NCI-H1048 (cell line): ENCODE results near the gene ZNF311.
"Not testable (repeated sequence)": the region's sequence is repeated elsewhere in the genome, so short reads cannot be mapped to it uniquely, and the experiment has no call there.

Experiments used
- DNase-seq: peaks from one replicate; lab custom pipeline; 2025; lab: John Stamatoyannopoulos, UW

Gene ZNF311

DNA sequence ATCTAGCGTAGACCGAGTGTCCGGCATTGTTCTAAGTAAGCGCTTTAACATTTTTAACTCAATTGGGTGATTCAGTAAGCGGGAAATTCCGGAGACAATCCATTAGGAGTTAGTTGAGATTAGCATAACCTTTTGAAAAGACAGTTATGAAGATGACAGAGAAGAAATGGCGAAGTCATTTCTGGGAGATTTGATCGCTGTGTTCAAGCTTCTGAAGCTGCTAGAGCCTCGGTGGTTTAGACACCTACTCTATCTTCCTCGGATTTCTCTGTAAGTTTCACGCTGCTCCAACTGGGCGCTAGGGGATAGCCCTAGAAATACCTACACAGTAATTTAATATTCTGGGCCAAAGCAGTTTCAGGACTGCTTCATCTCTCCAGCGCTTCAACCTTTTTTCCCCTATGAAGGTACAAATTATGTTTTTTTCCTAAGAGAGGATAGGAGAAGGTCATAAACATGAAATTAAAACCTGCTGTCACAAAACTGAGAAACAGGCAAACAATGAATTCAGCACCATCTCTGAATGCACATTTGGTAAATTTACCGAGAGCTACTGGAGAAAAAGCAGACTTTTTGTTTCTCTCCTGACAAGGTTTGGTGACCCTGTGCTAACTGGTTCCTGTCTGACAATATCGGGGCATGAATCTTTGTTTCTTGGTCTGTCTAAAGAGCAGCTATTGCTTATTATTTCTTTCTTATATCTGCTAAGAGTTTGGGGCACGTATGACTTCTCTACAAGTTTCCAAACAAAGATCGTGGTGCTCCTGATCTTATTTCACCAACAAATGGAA, 22.4 kb downstream of the ZNF311 start:
- no peak for DNase-seq

GRCh38 chr6:28981833-28982475, 23.2 kb downstream of the ZNF311 start:
- no peak for DNase-seq

GRCh38 chr6:28981431-28981832, 23.7 kb downstream of the ZNF311 start:
- no peak for DNase-seq

DNA sequence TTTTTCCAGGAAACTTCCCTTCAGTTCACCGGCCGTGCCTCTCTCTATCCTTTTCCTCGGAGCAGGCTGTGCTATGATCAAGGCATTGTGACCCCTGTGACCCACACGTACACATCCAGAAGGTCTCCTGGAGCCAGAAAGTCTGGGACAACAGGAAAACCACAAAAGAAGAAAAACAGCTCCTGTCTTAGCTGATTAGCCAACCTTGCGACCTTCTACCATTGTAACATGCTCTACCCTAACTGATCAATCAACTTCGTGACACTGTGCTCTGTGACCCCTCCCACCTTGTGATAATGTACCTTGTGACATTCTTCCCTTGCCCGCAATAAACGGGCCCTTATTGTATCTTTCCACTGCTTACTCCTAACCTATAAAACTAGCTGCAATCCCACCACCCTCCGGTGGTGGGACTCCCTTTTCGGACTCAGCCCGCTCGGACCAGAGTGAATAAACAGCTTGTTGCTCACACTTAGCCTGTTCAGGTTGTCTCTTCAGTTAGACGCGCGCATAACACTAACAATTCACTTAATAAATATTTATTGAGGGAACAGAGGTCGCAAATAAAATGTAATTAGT, 24.2 kb downstream of the ZNF311 start:
- DNase-seq, result no peak

DNA sequence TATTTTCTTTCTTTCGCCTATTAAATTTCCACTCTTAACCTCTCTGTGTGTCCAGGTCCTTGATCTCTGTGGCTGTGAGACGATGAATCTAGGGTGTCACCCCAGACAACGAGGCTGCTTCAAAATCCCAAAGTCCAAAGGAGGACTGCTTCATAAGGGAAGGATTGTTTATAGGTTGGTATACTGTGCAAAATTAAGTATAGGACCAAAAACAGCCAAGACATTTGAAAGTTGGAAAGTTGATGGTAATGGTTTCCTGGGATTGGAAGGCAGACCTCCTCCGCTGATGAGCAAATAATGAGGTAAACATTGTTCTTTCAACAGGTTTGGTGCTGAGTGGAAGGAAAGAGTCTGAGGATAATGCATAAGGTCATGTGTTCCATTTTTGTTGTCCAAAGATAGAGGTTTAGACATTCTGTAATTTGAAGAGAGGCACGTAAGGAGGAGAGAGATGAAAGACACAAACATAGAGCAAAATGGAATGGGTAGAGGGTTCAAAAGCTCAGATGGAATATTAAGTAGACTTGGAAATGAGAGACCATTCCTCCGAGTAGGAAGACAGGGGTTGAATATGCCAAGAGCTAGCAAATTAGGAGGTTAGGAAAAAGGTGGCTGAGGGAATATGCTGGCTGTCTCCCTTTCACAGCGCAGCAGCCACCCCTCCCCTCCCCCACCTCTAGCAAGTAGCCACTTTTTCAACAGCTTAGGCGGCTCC, 24.8 kb downstream of the ZNF311 start:
- no peak for DNase-seq

DNA sequence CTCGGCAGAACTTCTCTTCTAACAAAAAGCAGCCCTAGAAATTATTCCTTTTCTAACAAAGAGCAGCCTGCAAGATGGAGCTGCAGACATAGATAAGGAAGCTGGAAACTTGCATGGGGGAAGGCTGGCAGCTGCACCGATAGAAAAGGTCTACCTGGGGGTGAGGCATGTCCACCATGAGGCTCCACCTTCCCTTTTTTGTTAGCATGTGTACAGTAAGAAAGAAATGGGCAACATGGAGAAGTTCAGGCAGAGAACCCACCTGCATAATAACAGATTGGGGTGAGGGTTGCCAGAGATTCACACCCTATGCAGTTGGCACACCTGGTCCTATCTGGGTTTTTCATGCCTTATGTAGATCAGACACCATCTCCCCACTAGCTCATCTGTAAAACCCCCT, 25.4 kb downstream of the ZNF311 start:
- DNase-seq, result no peak

DNA sequence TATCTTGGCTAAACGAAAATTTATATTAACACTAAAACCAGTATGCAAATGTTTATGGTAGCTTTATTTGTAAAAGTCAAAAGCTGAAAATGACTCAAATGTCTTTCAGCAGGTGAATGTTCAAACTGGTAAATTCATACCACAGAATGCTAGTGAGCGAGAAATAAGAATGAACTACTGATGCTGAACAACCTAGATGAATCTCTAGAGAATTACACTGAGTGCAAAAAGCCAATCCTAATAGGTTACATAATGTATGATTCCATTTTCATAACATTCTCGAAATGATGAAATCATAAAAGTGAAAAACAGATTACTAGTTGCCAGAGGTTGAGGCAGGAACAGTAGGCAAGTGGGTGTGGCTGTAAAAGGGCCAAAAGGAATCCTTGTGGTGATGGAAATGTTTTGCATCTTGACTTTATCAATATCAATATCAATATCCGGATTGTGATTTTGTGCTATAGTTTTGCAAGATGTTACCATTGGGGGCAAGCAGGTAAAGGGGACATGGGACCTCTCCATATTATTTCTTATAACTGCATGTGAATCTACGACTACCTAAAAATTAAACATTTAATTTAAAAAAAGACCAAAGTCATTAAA, 26.1 kb downstream of the ZNF311 start:
- DNase-seq, result no peak

DNA sequence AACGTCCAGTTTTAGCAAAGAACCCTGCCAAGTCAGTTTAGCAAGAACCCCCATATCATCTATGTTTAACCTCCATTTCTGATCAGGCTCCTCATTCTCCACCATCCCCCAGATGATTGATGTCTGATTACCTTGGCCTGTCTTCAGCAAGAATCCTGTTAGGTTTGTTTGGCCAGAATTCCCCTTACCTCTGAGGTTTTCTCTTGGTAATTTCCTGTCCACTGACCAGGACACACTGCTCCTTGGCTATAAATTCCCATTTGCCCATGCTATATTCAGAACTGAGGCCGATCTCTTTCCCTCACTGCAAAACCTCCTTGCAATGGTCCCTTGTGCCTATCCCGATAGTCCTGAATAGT, 27.0 kb downstream of the ZNF311 start:
- no peak for DNase-seq

DNA sequence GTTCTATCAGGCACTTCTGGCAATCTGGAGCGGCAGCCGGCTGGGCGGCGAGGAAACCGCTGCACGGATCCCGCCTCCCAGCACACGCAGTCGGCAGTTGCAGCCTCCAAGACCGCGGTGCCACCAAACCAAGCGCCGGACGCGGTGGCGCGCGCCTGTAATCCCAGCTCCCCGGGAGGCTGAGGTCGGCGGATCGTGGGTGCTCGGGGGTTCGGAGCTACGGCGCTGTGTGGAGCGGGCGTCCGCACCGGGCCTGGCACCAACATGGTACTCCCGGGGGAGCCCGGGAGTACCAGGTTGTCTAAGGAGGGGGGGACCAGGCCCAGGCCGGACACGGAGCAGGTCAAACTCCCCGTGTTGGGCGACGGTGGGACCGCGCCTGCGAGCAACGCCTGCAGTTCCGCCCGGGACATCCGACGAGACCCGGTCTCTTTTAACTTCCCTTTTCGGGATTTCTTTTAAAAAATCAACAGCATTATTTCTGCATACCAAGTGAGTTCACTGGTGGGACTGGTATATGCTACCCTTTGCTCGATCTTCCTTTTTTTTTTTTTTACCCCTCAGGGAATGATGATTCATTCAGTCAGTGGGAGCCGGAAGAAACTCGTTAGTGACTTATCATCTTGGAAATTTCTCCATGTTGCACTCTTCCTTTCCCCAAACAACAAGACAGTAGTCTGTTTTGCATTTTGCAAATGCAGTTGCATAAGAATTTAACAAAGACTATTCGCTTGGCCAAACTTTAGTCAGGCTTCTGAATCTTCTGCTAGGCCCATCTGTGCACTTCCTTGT, 27.6 kb downstream of the ZNF311 start:
- DNase-seq, result no peak

GRCh38 chr6:28976677-28977076, 28.4 kb downstream of the ZNF311 start:
- no peak for DNase-seq

- DNase-seq, result no peak
Observed at GRCh38 chr6:28974505-28974904, 30.6 kb downstream of the ZNF311 start.

DNA sequence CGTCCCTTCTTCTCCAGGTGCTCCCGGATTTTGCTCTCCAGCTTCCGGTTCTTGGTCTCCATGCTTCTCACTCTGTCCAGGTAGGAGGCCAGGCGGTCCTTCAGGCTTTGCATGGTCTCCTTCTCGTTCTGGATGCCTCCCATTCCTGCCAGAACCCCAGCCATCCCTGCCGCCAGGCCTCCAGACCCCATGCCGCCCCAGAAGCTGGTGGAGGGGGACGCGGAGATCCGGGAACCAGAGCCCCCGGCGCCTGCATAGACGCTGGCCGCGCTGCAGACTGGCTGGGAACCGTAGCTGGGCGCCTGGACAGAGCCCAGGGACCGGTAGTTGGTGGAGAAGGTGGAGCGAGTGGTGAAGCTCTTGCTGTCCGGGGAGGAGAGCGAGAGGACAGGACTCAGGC, 35.1 kb downstream of the ZNF311 start:
- not testable (repeated sequence) for DNase-seq

- DNase-seq, result no peak
Observed at GRCh38 chr6:28969129-28969528, 36.0 kb downstream of the ZNF311 start.

- no peak for DNase-seq
Observed at GRCh38 chr6:28968476-28968875, 36.6 kb downstream of the ZNF311 start.

- DNase-seq, result no peak
Observed at GRCh38 chr6:28965706-28966105, 39.4 kb downstream of the ZNF311 start.

- no peak for DNase-seq
Observed at GRCh38 chr6:28960846-28961500, 44.1 kb downstream of the ZNF311 start.

- not testable (repeated sequence) for DNase-seq
Observed at GRCh38 chr6:28958561-28959243, 46.4 kb downstream of the ZNF311 start.

- DNase-seq, result not testable (repeated sequence)
Observed at GRCh38 chr6:28957795-28958314, 47.3 kb downstream of the ZNF311 start.

- DNase-seq, result no peak
Observed at GRCh38 chr6:28956331-28956730, 48.8 kb downstream of the ZNF311 start.
